MM.1S (cell line): ENCODE results near the gene SFRP2.

Experiments used
- DNase-seq: peaks from one replicate; pipeline ENCODE4 v3.0.0-alpha.2; 2015
- H2AFZ ChIP-seq: fragments of 300-600 bp; sonication (generic); 2 replicates; pipeline ENCODE4 v1.6.0; 2016; ENCODE audit warnings: antibody characterized with exemption, low read length
- H3F3A ChIP-seq: fragments of 300-600 bp; sonication (generic); 2 replicates; pipeline ENCODE4 v1.6.1; 2016; ENCODE audit warnings: mild to moderate bottlenecking, antibody characterized with exemption, low read length, moderate library complexity, mixed read lengths; ENCODE audit not compliant: insufficient read depth
- H3K27ac ChIP-seq: fragments of 300-600 bp; sonication (generic); 2 replicates; pipeline ENCODE4 v1.5.1; 2016; ENCODE audit warnings: mild to moderate bottlenecking, low read length
- H3K27me3 ChIP-seq: fragments of 300-600 bp; sonication (generic); replicated peaks from 2 replicates; pipeline ENCODE4 v1.6.0; 2016; ENCODE audit warnings: low read length; ENCODE audit not compliant: insufficient read depth
- H3K36me3 ChIP-seq: fragments of 300-600 bp; sonication (generic); replicated peaks from 2 replicates; pipeline ENCODE4 v1.6.1; 2016; ENCODE audit warnings: mild to moderate bottlenecking, low read length, mixed read lengths; ENCODE audit not compliant: insufficient read depth
- H3K4me1 ChIP-seq: fragments of 300-600 bp; sonication (generic); 2 replicates; pipeline ENCODE4 v1.6.1; 2016; ENCODE audit warnings: low read length, mixed read lengths
- H3K4me2 ChIP-seq: fragments of 300-600 bp; sonication (generic); 2 replicates; pipeline ENCODE4 v1.6.0; 2016; ENCODE audit warnings: low read depth, low read length
- H3K4me3 ChIP-seq: fragments of 300-600 bp; sonication (generic); 2 replicates; pipeline ENCODE4 v1.5.1; 2016; ENCODE audit warnings: low read length, mixed read lengths
- H3K79me2 ChIP-seq: fragments of 300-600 bp; sonication (generic); 2 replicates; pipeline ENCODE4 v1.6.1; 2016; ENCODE audit warnings: mixed run types, low read length, mixed read lengths
- H3K9ac ChIP-seq: fragments of 300-600 bp; sonication (generic); 2 replicates; pipeline ENCODE4 v1.6.1; 2016; ENCODE audit warnings: low read length, mixed read lengths
- H3K9me2 ChIP-seq: fragments of 300-600 bp; sonication (generic); replicated peaks from 2 replicates; pipeline ENCODE4 v1.6.1; 2016; ENCODE audit warnings: mild to moderate bottlenecking, low read length, mixed read lengths; ENCODE audit not compliant: insufficient read depth
- H3K9me3 ChIP-seq: fragments of 300-600 bp; sonication (generic); replicated peaks from 2 replicates; pipeline ENCODE4 v1.6.1; 2016; ENCODE audit warnings: mild to moderate bottlenecking, low read length, mixed read lengths; ENCODE audit not compliant: insufficient read depth
- H4K20me1 ChIP-seq: fragments of 300-600 bp; sonication (generic); 2 replicates; pipeline ENCODE4 v1.6.1; 2016; ENCODE audit warnings: mild to moderate bottlenecking, low read length, moderate library complexity, mixed read lengths; ENCODE audit not compliant: insufficient read depth
- CTCF ChIP-seq: fragments of 300-600 bp; sonication (generic); IDR thresholded peaks from 2 replicates; pipeline ENCODE4 v1.5.1; 2016; ENCODE audit warnings: antibody characterized with exemption, low read length, mixed read lengths
- EZH2 ChIP-seq: fragments of 300-600 bp; sonication (generic); optimal IDR thresholded peaks from 2 replicates; pipeline ENCODE3; 2017; ENCODE audit warnings: low read depth, mild to moderate bottlenecking, antibody characterized with exemption, low read length, mixed read lengths
- EZH2phosphoT487 ChIP-seq: fragments of 300-600 bp; sonication (generic); IDR thresholded peaks from 2 replicates; pipeline ENCODE4 v1.6.1; 2018; ENCODE audit warnings: antibody characterized with exemption, low read length

SFRP2 gene

DNA sequence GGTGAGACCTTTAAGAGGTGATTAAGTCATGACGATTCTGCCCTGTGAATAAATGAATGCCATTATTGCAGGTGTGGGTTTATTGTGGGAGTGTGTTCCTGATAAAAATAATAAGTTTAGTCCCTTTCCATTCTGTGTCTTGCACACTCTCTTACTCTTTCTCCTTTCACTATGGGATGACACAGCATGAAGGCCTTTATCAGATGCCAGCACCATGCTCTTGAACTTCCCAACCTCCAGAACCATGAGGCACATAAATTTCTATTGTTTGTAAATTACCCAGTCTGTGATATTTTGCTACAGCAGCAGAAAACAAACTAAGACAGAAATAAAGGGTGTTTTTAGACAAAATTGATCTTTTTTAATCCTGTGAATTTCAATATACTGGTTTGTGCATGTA, 10.5 kb downstream of the SFRP2 start:
- Histone ChIP-seq H3K9me2 (no peaks in the 10 kb centered on the region), H2AFZ (no peak overlapping the region), H3K36me3 (no peaks in the 10 kb centered on the region), H3K9me3 (no peaks in the 10 kb centered on the region), H3K79me2 (no peaks in the 10 kb centered on the region), H3K27me3 (no peaks in the 10 kb centered on the region), H3F3A (no peaks in the 10 kb centered on the region), H3K27ac (no peak overlapping the region), H4K20me1 (no peaks in the 10 kb centered on the region), H3K4me2 (no peak overlapping the region), H3K9ac (no peak overlapping the region), H3K4me1 (no peaks in the 10 kb centered on the region), H3K4me3 (no peak overlapping the region)
- no peak for DNase-seq
- TF ChIP-seq CTCF, result no peak
- no peak for TF ChIP-seq EZH2
- no peak for TF ChIP-seq EZH2phosphoT487

DNA sequence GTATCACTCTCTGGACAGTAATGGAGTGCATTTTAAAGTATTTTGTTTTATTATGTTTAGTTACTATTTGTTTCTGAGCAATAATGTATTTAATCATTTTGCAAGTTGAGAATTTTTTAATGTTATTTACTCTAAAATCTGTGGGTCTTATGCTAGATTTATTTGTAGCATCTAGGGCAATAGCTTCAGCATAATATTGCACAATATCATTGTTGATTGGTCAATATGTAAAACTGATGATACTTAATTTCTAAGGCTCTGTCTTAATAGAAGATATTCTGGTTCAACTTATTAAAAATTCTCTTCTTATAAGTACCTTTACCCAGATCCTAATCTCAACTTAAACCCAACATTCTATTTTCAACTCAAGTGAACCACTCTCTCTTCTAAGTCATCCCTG, 11.5 kb downstream of the SFRP2 start:
- no peak for DNase-seq
- Histone ChIP-seq H3K4me3 (no peak overlapping the region), H3K9ac (no peak overlapping the region), H3K4me1 (no peaks in the 10 kb centered on the region), H3K27ac (no peak overlapping the region), H3K4me2 (no peak overlapping the region), H3K9me2 (no peaks in the 10 kb centered on the region), H3K36me3 (no peaks in the 10 kb centered on the region), H3K79me2 (no peaks in the 10 kb centered on the region), H3K27me3 (no peaks in the 10 kb centered on the region), H3F3A (no peaks in the 10 kb centered on the region), H3K9me3 (no peaks in the 10 kb centered on the region), H4K20me1 (no peaks in the 10 kb centered on the region), H2AFZ (no peak overlapping the region)
- TF ChIP-seq CTCF, result no peak

DNA sequence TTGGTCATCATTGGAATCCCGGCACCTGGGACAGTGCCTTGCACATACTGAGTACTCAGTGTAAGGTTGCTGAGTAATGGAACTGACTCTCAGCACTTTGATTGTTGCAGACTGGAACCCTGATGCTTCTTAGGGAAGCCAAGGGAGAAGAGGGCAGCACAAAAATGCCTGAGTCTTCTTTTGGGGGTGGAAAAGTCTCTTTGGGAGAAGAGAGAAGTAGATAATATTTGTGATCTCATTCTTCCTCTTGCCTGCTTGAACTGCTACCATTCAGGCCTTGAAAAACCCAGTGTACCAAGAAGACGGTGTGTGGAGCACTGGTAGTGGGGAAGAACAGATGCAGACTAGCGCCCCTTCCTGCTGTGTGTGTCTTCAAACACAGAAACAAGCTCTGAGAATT, 12.3 kb downstream of the SFRP2 start:
- H3K9me2 ChIP-seq, result no peaks in the 10 kb centered on the region
- H3F3A ChIP-seq, result no peaks in the 10 kb centered on the region
- no peaks in the 10 kb centered on the region for H3K27me3 ChIP-seq
- TF ChIP-seq CTCF (no peak), EZH2 (no peak), EZH2phosphoT487 (no peak)
- no peaks in the 10 kb centered on the region for H3K9me3 ChIP-seq
- H3K36me3 ChIP-seq, result no peaks in the 10 kb centered on the region
- H3K4me3 ChIP-seq, result no peak overlapping the region
- no peak overlapping the region for H3K27ac ChIP-seq
- H3K9ac ChIP-seq, result no peak overlapping the region
- no peak overlapping the region for H2AFZ ChIP-seq
- H4K20me1 ChIP-seq, result no peaks in the 10 kb centered on the region
- no peak for DNase-seq
- H3K79me2 ChIP-seq, result no peaks in the 10 kb centered on the region
- no peak overlapping the region for H3K4me2 ChIP-seq
- H3K4me1 ChIP-seq, result no peaks in the 10 kb centered on the region

DNA sequence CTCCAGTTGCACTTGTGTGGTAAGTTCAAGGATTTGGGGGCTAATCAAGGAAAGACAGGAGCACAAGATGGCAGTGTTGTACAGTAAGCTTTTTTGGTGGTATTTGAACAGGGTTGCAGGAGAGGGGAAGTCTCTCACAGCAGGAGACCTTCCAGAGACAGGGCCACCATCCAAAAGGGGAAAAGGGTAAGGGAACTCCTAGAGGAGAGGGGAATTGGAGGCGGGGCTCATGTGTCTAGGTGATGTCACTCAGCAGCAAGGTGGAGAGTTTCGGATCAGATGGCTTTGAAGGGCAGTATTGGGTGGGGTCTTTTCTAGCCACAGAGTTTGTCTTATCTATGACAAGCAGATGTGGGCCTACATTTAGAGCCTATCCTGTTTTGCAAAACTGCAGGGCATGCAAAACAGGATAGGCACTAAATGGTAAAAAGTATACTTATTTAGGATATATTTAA, 15.6 kb downstream of the SFRP2 start:
- no peaks in the 10 kb centered on the region for H4K20me1 ChIP-seq
- DNase-seq, result no peak

More for the DNA sequence above, 15.6 kb downstream of the SFRP2 start:
- Histone ChIP-seq H3K36me3 (no peaks in the 10 kb centered on the region), H3K4me3 (no peak overlapping the region), H3K9me2 (no peaks in the 10 kb centered on the region), H2AFZ (no peak overlapping the region), H3K9me3 (no peaks in the 10 kb centered on the region), H3K4me1 (no peaks in the 10 kb centered on the region), H3K4me2 (no peak overlapping the region), H3K27ac (no peak overlapping the region), H3F3A (no peaks in the 10 kb centered on the region), H3K9ac (no peak overlapping the region), H3K79me2 (no peaks in the 10 kb centered on the region), H3K27me3 (no peaks in the 10 kb centered on the region)
- TF ChIP-seq CTCF (no peak), EZH2 (no peak), EZH2phosphoT487 (no peak)
